Panc1 (cell line): ENCODE data around the gene SNPH. TPM values are rescaled to one million over a fixed set of nuclear protein-coding genes. Genes with fewer than 3 reads are reported as not detected.

Experiments
- ATAC-seq: fragments of 200-7000 bp; cut with Tn5 transposase; 2 replicates; pipeline ENCODE4 v1.9.1; 2020; ENCODE audit warnings: mild to moderate bottlenecking, moderate library complexity
- BruUV-seq: library from RNA; stranded (reverse); fragments of 400-500 nt; replicated peaks from 2 replicates; lab custom pipeline; 2021; lab: Mats Ljungman, UMichigan
- CTCF ChIA-PET: fragments of 300-600 bp; sonication (Branson Sonifier 250); formaldehyde crosslinking; loops from one replicate; lab custom pipeline; 2022; ENCODE audit warnings: antibody characterized with exemption; lab: Charles Lee
- POLR2A ChIA-PET: fragments of 300-600 bp; sonication (Branson Sonifier 250); formaldehyde crosslinking; loops from one replicate; lab custom pipeline; 2022; ENCODE audit warnings: antibody characterized with exemption; lab: Charles Lee
- DNase-seq: peaks from one replicate; pipeline ENCODE4 v3.0.0-alpha.2; 2010; ENCODE audit warnings: low read depth, low spot score
- H3K27ac ChIP-seq: 2 replicates; pipeline ENCODE4 v1.5.1; 2011; ENCODE audit warnings: mild to moderate bottlenecking, low read length, inconsistent platforms
- H3K27me3 ChIP-seq: fragments of 200-500 bp; sonication (Bioruptor generic); 2 replicates; pipeline ENCODE4 v1.6.0; 2014; ENCODE audit warnings: low read length, inconsistent platforms; ENCODE audit not compliant: control insufficient read depth, insufficient read depth
- H3K36me3 ChIP-seq: fragments of 200-500 bp; sonication (Bioruptor generic); 2 replicates; pipeline ENCODE4 v1.5.1; 2014; ENCODE audit warnings: inconsistent platforms, mild to moderate bottlenecking, low read length, moderate library complexity; ENCODE audit not compliant: control insufficient read depth, insufficient read depth
- H3K4me1 ChIP-seq: 2 replicates; pipeline ENCODE4 v1.5.1; 2011; ENCODE audit warnings: inconsistent platforms, mild to moderate bottlenecking, low read length, moderate library complexity; ENCODE audit not compliant: control insufficient read depth, insufficient read depth
- H3K4me3 ChIP-seq, 2 experiments: 2 replicates each; pipeline ENCODE4 v1.5.1; 2011 to 2012; ENCODE audit warnings: low read depth in 2 of 2, low read length in 2 of 2, mild to moderate bottlenecking in 2 of 2, inconsistent platforms in 1 of 2, moderate library complexity in 1 of 2
- H3K9me3 ChIP-seq: fragments of 200-500 bp; sonication (Bioruptor generic); 2 replicates; pipeline ENCODE4 v1.5.1; 2014; ENCODE audit warnings: low read depth, mild to moderate bottlenecking, inconsistent platforms, low read length, moderate library complexity; ENCODE audit not compliant: control insufficient read depth, insufficient read depth
- CTCF ChIP-seq: fragments of 450-650 bp; IDR thresholded peaks from 2 replicates; pipeline ENCODE4 v1.5.1; 2017; ENCODE audit warnings: mild to moderate bottlenecking
- POLR2AphosphoS5 ChIP-seq: IDR thresholded peaks from 2 replicates; pipeline ENCODE4 v1.6.1; 2012; ENCODE audit warnings: mild to moderate bottlenecking, low read depth, low read length, moderate library complexity
- REST ChIP-seq, 2 experiments: IDR thresholded peaks; 2 replicates each; pipeline ENCODE4 v1.6.1; 2011 to 2012; ENCODE audit warnings: low read depth in 2 of 2, control low read depth in 1 of 2, low read length in 1 of 2, mild to moderate bottlenecking in 1 of 2, moderate library complexity in 1 of 2; ENCODE audit not compliant: insufficient read depth in 1 of 2
- SIN3A ChIP-seq: IDR thresholded peaks from 2 replicates; pipeline ENCODE4 v1.6.1; 2012; ENCODE audit warnings: low read depth, mild to moderate bottlenecking, low read length, moderate library complexity, borderline replicate concordance; ENCODE audit not compliant: insufficient read depth
- TCF7L2 ChIP-seq: IDR thresholded peaks from 2 replicates; pipeline ENCODE4 v1.6.1; 2011; ENCODE audit warnings: mild to moderate bottlenecking, low read depth, low read length, inconsistent platforms
- in situ Hi-C: cut with HindIII; loops from 2 replicates; pipeline ENCODE4 v1.10.0; 2016; ENCODE audit warnings: low sequenced_read_pairs, low pct_unique_long_range_greater_than_20kb
- intact Hi-C: fragments of 100-400 bp; cut with micrococcal nuclease; formaldehyde crosslinking; loops from one replicate; pipeline ENCODE4 v1.10.0; 2022; ENCODE audit not compliant: unreplicated experiment
- total RNA-seq: library from RNA; stranded (reverse); gene quantifications from one replicate; pipeline ENCODE4 v1.2.1, GENCODE V29; 2021; ENCODE audit not compliant: unreplicated experiment

The SNPH gene
- total RNA-seq, 1 experiment from 2014 or later, result 6.4 TPM

GRCh38 chr20:1267161-1267560 lies 1.1 kb downstream of the SNPH start:
- CTCF ChIA-PET, result interaction anchor here (0.7 to 1.1 kb wide), 2 partner anchors 43 to 237 kb away, joined by 4 to 5 read pairs; no protein-coding TSS in a partner anchor
- DNase-seq (no peak), ATAC-seq (0 out of 2 replicates have a peak, but pooled peaks have one; percentile 10)
- H3K27ac ChIP-seq, result no peak overlapping the region
- H3K4me1 ChIP-seq, result peaks cover 7% of the 10 kb centered on the region; the same call in 1 of the 2 replicates
- peak overlapping the region; percentile 59 to 60; a peak in 3 of 4 replicates for H3K4me3 ChIP-seq
- H3K9me3 ChIP-seq, result no peaks in the 10 kb centered on the region
- TF ChIP-seq SIN3A, result no peak
- TF ChIP-seq POLR2AphosphoS5, result no peak
- no peak for TF ChIP-seq REST (IDR thresholded peaks at IDR 0.05; ENCODE audit: insufficient read depth in 1 of 2, low read depth in 2 of 2, low read length in 1 of 2)
- TF ChIP-seq CTCF, result no peak
- no peak for TF ChIP-seq TCF7L2
- H3K27me3 ChIP-seq, result no peaks in the 10 kb centered on the region
- BruUV-seq, result no TSS peak
- no peaks in the 10 kb centered on the region for H3K36me3 ChIP-seq
- in situ Hi-C loops (no loop called here), intact Hi-C loops (no loop called here)
- POLR2A ChIA-PET, result no interaction called here

- ChIA-PET CTCF (no interaction called here), POLR2A (no interaction called here)
- BruUV-seq, result no TSS peak
- Histone ChIP-seq H3K4me1 (peaks cover 7% of the 10 kb centered on the region; the same call in 1 of the 2 replicates), H3K27ac (no peak overlapping the region), H3K36me3 (no peaks in the 10 kb centered on the region), H3K4me3 (no peak overlapping the region), H3K9me3 (no peaks in the 10 kb centered on the region), H3K27me3 (no peaks in the 10 kb centered on the region)
- in situ Hi-C loops, result no loop called here
- intact Hi-C loops, result no loop called here
- TF ChIP-seq CTCF (no peak), REST (IDR thresholded peaks at IDR 0.05; ENCODE audit: insufficient read depth in 1 of 2, low read depth in 2 of 2, low read length in 1 of 2) (no peak), TCF7L2 (no peak), POLR2AphosphoS5 (no peak), SIN3A (no peak)
- DNase-seq (no peak), ATAC-seq (no peak)
These were observed 1.8 kb downstream of the SNPH start for GRCh38 chr20:1267809-1268374.
